GM19351 (cell line): ENCODE data around the gene SRGAP2C.
"Not testable (repeated sequence)": the region's sequence is repeated elsewhere in the genome, so short reads cannot be mapped to it uniquely, and the experiment has no call there.

Source experiments
- ATAC-seq: cut with Tn5 transposase; IDR thresholded peaks from one replicate; pipeline ENCODE4 v1.9.1; 2021; ENCODE audit warnings: mild to moderate bottlenecking, moderate library complexity; ENCODE audit not compliant: unreplicated experiment

SRGAP2C gene

DNA sequence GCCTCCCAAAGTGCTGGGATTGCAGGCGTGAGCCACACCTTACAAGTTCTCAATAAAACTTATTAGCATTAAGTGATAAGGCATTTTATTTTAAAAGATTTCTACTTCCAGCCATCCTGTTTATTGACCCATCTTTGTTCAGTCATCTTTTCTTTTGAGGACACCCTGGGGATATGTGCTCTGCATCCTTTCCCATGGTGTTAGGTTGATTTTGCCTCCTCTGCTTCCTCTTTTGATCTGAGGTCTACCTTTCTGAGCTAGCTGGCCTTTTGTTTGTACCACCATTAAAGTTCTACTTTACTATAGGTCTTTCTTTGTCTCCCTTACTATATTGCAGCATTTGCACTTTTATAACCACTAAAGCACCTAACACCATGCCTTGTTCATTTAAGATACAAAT is 136.9 kb downstream of the SRGAP2C start:
- not testable (repeated sequence) for ATAC-seq

DNA sequence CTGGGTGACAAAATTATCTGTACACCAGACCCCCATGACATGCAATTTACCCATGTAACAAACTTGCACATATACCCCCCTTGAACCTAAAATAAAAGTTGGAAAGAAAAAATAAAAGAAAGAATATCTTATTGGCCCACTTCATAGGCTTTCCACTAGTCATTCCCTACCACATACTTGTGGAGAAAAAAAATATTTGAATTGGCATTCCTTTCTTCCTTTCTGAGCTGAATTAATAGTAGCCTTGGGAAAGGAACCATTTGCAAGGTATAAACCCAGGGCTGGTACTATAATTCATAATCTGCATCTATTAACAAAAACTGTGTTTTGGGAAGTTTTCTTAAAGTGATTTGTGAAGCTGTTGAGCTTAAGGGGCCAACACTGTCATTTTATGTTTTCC is 140.0 kb downstream of the SRGAP2C start:
- not testable (repeated sequence) for ATAC-seq

DNA sequence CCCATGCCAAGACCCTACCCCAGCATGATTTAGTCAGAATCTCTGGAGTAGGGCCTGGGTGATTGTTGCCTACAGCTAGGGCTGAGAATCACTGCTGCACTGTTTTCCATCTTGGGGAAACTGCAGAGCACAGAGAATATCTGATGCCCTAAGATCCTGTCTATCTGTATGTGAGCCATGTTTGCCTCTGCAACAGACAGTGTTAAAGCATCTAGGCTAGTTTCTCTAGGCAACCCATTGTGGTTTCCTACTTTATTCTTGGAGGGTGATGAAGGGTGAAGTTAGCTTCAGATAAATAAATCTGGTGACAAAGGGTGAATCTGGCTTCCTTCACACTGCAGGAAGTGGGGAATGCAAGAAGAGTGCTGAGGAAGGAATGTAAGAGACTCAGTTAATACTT is 147.4 kb downstream of the SRGAP2C start:
- ATAC-seq: not testable (repeated sequence)

DNA sequence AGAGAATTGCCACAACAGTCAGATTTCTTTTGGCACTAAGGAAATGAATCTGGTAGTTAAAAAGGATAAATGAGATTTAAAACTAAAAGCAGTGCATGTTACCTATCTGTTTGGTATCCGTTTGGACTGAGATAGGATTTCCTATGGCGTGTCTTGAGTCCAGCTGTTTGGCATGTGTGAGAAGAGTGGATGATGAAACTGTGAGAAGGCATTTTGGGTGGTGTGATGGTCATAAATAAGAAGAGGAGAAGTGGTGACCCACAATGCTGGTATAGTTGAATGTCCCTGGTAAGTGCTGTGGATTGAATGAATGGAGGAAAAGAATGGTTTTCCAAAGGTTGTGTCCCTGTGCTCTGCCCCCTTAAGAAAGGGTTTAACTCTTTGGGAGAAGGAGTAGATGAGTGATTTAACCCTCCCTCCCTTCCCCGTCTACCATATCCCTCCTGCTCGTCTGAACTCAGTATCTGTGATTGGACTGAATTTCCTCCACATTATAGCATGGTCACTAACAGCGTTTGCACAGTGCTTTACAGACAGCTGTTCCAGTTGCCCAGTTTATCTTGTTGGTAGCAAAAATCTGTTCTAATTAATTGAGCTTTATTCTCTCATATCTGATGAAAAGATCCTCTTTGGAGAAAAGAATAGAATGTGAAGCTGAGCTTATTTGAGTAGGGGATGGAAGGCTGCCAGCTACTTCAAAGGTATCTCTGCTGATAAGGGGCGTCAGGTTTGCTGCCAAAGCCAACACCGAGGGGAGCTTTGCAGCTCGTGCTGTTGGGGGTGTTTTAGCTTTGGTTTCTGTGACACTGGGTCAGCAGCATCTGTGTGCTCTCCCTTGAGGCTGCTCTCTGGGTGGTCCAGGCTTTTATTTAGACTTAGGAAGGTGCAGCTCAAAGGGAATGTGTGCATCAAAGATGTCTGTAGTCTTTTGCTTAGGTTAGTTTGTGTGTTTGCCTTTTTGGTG is 148.1 kb downstream of the SRGAP2C start:
- ATAC-seq: not testable (repeated sequence)

DNA sequence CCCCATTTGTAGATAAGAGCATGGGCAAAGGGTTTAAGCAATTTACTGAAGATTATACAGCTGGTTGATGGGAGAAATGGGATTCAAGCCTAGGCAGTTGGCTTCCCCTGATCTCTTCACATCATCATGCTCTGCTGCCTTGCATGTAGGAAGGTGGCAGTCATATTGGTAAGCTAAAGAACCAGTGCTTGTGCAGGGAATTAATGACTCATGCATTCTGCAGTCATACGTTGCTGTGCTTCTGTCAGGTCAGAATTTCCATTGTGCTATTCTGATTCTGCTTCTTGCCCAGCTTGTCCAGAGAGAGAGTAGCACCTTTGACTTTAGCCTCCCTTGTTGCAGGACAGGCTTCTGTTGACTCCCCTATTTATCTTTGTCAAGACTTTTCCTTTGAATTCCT is 153.2 kb downstream of the SRGAP2C start:
- ATAC-seq: peak; percentile 85

DNA sequence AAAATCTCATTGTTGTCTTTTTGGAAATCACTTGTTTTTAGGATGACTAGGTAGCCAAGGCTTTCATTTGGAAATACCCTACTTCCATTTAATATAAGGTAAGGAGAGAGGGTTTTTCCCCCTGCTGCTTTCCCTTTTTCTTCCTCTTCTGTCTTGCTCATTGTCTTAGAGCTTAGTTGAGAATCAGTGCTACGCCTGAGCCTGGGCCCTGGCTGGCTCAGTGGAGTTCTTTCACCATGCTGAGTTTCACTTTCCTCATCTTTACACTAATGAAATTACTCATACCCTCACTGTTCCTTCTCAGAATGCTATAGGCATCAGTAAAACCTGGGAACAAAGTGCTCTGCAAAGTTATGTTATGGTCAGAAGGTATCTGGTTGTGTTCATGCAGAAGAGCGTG is 154.8 kb downstream of the SRGAP2C start:
- peak; percentile 67 for ATAC-seq

DNA sequence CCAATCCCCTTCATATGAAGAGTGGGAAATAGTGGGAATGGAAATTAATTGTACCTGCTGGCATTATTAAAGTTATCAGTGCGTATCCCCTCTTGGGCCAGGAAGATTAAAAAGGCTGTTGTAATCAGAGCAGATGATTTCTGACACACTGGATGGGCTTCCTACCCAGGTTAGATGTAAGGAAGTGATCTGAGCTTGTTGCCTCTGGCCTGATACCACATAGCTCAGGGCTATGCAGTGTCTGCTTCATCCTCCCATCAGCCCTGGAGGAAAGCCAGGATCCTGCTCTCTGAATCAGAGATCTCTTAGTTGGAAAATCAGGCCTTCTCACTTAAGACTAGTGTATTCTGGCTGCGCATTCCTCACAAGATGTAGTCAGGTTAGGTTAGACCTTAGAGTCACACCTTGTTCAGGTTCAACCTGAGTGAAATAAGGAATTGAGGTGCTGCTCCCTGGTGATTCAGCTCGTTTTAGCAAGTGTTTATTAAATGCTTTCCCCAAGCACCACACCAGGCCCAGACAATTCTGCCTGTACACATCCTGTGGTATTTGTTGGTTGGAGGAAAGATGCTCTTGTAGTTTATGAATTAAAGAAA is 158.6 kb downstream of the SRGAP2C start:
- not testable (repeated sequence) for ATAC-seq

DNA sequence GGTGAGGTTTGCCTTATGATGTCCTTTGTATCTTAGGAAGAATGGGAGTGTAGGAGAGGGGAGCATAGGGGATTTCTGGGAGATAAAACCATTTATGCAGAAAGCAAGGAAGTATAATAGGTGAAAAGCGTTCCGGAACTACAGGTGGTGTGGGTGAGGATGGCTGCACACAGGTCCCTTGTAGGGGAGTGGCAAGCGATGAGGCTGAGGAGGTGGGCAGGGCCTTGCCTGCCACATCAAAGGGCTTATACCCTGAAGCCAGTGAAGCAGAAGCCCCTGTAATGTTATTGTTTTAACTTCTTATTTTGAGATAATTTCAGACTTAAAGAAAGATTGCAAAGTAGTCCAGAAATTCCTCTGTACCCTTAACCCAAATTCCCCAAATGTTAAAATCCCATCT is 159.6 kb downstream of the SRGAP2C start:
- not testable (repeated sequence) for ATAC-seq

DNA sequence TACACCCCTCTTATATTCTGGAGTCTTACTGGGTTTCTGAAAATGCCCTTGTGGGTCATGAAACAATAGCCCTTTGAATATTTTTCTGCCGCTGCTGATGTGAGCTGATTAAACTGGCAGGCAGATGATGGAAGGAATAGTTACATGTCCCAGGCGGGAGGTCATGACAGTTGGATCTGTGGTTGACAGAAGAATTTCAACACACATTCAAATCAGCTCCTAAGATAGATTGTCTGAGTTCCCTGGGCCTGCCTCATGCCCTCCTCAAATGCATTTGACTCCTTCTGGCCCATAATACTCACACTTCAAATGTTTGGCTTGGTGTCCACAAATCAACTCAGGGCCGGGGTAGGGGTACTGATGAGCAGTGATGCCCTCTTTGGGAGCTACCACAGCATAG is 161.9 kb downstream of the SRGAP2C start:
- not testable (repeated sequence) for ATAC-seq

DNA sequence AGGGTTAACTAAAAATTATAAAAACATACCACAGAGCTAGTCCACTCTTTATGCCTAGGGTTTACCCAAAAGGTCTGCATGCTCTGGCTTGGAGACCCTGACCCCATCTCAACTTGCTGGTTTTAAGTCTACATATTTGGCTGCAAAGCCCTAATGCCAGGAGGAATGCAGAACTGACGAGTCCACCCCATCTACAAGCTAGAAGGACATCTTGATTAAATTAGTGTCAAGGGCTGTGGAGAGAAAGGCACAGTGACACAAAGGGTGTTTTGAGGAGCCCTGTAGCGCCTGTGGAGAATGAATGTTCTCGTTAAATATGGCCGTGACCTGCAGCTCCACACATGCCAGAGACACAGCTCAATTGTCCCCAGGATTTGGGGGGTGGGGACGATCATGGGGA is 162.7 kb downstream of the SRGAP2C start:
- not testable (repeated sequence) for ATAC-seq

DNA sequence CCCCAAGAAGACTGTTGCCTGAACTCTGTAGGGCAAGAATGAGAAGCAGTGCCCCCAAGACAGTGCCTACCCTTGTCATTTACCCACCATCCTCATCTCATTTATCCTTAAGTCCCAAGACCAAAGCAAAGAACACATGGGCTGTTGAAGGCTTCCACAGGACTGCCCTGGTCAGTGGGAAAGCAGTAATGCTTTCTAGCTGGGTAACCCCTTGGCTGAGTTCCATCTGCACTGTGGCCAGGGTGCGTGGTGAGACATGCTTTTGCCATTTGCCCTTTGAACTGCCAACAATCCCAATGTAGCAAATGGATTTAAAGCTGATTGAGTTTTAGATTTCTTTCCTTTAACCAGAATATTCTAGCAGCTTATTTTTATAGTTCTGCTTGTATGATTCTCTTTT is 163.3 kb downstream of the SRGAP2C start:
- ATAC-seq: not testable (repeated sequence)

DNA sequence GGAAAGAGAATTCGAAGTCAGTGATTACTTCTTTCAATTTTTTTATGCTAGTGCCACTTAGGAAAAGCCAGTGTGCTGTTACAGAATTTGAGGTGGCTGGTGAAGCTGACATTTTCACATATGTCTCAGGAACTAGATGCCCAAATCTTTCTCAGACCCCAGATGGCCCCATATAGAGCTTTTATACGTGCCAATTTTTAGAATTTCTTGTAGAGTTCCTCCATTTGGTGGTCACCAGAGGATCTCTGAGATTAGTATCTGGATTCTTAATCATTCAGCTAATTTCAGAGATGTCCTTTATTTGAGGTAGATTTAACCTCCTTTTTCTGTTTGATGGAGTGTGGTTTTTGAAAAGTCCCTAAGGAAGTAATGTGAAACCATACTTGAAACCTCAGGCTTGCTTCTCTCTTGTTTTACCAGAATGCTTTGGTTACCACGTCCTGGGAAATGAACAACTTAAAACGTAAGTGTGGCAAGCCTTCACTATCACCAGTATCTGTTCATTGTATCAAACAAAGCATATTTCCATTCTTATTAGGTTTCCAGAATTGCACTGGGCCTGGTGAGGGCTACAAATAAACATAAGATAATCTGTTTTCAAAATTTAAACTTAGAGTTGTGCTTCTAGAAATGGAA is 164.7 kb downstream of the SRGAP2C start:
- ATAC-seq: not testable (repeated sequence)

DNA sequence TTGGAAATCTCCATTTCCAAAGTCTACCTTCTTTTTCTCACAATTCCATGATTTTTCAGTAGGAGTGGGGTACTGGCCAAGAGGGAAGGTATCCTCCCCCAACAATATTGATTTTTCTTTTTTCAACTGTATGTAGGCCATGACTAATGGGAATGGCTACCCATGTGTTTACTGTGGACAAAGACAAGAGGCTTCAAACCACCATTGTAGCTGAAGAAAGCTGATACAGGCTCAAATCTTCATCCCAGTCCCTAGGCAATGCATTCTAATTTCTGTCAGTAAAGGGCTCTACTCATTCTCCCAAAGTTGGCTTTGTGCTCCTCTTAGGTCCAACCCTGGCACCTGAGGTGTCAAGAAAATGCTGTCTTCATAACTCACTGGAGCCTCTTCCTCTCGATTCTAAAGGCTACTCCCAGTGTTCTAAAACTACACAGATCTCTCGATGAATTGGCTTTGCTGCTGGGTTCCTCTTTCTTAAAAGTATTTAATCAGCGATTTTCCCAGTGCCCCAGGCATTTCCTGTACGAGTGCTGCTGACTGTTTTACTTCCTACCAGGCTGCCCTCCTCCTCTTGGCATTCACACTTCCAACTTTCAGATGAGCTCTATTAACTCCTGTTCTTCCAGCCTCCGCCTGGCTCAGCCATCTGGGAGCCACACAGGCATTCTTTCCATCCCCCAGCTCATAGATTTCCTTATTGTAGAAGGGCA is 171.1 kb downstream of the SRGAP2C start:
- not testable (repeated sequence) for ATAC-seq

DNA sequence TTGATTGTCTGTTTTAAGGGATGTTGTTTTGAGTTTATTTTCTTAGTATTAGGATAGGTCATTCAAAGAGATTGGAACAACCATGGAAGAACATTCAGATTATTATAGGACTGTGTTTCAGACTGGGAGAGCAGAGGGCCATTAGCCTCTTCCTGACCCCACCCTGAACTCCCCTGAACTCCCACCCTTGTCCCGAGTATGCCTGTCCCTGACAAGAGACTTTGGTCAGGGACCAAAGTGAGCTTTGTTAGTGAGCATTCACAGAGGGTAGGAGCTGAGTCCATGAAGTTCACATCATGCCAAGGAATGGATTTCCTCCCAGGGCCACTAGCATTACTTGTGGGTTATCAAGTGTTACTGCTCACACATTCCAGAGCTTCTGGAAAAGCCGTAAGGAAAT is 172.0 kb downstream of the SRGAP2C start:
- ATAC-seq: not testable (repeated sequence)

DNA sequence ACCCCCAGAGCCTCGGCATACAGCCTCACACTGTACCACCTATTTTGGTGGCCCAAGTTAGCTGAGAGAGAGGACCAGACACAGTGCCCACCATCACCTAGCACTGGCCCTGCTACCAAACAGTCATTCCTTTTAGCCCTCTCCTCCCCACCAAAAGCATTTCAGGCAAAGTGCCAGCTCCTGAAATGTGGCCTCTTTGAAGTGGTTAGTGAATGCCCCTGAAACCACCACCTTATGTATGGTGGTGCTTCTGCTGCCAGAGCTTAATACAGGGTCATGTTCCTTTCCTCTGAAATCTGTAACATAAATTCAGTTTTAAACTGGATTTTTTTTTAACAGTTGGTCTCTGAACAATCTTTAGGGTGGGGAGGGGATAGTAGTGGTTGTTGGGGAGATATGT is 175.8 kb downstream of the SRGAP2C start:
- ATAC-seq: not testable (repeated sequence)

DNA sequence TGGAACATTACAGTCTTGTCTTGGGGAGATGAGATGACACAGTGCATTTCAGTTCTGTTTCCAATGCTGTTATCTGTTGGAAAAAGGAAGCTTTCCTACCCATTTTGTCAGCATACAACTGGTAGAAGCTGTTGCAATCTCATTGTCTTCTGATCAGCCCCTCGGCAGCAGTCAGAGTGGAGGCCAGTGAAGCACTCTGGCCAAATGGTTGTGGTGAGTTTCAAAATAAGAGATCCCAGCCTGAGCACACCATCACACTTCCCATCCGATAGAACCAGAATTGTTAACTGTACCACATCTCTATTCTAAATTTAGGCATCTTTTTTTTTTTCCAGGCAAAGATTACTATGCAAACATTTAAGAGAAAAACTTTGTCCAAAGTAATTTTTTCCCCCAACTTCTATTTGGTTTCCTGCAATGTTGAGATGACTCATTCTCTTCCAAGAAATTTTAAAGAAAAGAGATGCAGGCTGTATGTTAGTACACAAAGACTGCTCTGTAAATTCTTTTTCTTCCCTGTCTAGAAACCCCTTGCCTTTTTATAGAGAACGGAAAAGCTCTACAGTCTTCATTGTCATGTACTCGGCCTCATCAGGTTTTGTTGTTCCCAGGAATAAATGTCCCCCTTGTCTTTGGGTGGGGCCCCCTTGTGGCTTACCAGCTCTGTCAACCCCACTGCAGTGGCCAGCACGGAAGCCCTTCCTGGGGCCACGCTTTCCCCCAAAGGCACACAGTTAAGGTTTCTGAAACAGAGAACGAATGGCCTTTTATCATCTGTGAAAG is 176.9 kb downstream of the SRGAP2C start:
- not testable (repeated sequence) for ATAC-seq

DNA sequence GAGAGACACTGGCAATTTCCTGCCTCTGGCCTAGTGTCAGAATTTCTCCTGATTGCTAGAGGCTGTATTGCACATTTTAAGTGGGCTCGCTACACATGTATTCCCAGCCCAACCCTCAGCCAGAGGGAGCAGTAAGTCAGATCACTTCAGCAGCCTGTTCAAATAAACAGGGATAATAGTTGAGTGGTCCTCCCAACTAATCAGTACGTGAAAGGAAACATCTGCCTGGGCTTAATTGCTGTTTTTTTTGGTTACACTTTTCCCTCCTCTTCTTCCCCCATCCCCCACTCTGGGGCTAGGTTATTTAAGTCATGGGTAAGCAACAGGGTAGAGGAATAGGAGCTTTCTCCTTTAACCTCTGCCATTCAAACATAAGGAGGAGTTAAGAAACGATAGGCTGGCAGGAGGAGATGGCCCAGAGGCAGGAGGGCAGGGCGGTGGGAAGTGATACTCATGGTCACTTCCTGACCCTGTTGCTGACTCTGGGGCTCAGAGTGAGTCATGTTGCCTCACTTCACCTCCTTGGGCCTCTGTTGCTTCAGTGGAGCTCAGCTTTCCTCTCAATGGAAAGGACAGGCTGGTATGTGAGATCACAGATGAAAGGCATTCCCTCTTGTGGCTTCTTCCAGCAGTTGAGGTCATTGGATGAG is 177.6 kb downstream of the SRGAP2C start:
- not testable (repeated sequence) for ATAC-seq

DNA sequence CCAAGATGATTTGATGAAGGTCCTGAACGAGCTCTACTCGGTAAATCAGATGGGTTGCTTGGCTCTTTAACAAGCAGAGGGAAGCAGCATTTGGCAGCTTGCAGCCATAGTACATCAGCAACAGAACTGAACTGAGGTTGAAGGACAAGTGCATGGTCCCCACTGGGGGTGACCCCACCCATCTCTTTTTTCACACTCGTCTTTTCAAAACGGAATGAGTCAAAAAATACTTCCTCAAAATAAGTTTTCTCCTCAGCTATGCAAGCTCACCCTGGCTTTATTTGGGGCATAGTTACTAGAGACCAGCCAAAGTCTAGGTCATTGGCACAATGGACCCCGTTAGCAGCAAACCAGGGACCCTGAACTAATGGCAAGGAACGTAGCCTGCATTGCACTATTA is 180.5 kb downstream of the SRGAP2C start:
- ATAC-seq: not testable (repeated sequence)

DNA sequence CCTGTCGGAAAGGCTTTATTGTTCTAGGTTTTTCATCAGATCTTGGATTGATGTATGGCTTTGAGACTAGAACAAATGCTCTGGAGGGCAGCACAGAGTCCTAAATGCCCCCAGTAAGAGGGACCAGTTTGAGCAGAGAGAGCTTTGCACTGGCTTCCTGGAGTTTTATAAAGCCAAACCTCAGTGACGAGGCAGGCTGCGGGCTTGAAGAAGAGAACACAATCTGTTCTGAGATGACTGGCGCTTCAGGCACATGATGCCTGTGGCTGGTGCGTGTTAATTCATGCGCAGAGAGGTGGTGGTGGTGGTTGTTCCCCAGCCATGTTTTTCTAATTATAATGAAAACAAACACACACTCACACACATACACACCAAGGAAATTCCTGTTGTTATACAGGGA is 180.9 kb downstream of the SRGAP2C start:
- ATAC-seq: peak; percentile 88

DNA sequence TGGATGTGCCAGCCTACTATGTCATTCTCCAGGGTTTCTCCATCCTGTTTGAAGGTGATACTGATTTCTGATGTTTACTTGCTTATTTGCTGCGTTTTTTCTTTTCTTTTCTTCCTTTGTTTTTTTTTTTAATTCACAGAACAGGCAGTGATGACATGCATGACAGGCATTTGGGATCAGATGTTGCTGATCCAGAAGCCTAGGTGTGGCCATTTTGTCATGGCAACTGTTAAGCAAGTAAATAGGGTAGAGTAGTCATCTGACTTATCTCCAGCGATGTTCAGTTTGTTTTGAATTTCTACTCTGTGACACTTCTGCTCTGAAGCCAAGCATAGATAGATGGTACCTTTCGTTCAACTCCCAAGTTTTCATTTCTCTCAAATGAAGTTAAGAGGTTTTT is 181.4 kb downstream of the SRGAP2C start:
- ATAC-seq: not testable (repeated sequence)
